NCI-H774 (cell line): Measurements from ENCODE around the gene LMAN1.

ENCODE experiments used
- DNase-seq: peaks from one replicate; lab custom pipeline; 2025; lab: John Stamatoyannopoulos, UW

The LMAN1 gene

DNA sequence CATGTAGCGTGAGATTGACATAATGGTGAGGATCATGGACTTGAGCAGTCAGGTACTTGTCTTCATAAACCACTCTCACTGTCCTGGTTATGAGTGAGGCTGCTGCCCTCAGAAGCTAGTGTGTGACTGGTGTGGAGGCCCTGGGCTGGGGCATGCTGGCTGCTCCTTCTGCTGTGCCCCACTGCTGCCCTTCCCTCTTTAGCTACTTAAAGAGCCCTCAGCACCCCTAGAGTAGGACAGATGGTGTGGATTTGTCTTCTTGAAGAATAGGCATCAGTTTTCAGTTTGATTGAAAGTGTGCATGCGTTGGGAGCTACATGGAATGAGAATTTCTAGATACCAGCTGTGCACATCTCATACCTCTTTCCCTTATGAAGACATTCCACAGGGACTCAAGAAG, 56.1 kb downstream of the LMAN1 start:
- no peak for DNase-seq

DNA sequence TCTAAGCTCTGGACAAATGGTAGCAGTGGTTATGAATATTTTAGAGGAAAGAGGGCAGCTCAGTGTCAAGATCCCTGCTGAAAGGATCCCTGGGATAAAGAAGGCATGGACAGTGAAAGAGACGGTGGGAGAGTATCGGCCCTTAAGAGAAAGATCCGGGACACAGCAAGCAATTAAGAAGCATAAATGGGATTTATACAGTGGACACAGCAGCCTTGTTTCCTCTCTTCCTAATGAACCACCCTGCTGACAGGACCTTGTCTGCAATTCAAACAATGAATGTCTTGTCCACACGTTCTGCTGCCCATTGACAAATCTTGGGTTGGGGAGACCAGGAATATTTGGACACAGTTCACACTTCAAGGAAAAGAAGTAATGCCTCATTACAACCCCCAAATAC, 57.1 kb downstream of the LMAN1 start:
- DNase-seq = no peak

DNA sequence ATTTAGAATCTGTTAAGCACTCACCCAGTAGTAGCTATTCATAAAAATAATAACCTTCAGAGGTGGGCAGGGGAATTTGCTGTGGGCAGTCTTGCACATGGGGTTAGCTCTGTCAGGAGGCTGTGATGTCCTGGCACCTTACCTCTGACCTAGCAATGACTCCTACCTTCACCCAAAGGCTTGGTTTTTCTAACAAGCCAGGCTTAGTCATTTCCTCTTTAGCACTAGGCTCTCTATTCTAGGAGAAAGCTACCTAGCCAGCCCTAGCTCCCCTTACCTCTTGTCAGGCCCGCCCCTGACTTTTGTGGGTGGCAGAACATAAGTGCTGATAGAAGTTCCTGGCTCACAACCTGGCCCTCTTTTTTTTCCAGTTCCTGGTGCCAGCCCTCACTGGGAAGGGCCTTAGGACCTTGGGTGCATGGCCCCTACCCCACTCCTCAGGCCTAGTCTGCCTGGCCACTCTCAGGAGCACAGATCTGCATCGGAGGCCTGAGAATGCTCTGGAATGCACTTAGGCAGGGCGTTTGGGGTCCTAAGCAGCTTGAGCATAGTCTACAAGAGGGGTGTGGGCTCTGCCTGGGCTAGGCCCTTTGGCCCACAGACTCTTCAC, 58.3 kb downstream of the LMAN1 start:
- no peak for DNase-seq

DNA sequence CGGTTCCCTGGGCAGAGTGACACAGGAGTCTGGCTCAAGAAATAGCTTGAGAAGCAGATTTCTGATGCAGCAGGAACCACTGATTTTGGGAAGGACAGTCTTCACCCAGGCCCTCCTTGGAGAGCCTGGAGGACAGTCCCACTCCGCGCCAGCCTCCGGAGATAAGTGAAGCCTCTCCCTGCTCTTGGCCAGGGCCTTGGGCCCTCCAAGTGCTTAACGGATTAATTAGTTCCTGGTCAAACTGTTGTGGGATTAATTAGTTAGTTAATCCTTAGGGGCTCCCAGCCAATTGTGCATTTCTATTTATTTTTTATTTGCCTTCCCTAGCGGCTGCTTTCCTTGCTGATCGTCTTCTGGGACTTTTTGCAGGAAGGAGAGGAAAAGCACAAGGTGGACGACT, 60.2 kb downstream of the LMAN1 start:
- no peak for DNase-seq

DNA sequence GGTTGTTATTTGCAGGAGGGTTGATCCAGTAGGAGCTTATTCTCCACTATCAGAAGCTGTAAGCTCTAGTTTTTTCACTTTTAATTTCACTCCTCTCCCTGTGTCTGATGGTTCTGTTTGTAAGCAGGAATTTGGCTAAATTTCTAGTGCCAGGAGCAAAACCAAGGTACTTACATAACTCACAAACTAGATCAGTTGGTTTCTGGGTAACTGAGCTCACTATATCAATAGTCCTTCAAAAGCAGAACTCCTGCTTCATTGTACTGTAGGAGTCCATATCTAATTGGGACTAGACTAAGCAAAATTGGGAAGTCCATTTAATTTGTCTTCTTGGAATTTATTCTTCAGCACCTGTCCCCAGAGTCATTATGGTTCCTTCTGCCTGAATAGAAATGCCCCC, 65.7 kb downstream of the LMAN1 start:
- DNase-seq = no peak

DNA sequence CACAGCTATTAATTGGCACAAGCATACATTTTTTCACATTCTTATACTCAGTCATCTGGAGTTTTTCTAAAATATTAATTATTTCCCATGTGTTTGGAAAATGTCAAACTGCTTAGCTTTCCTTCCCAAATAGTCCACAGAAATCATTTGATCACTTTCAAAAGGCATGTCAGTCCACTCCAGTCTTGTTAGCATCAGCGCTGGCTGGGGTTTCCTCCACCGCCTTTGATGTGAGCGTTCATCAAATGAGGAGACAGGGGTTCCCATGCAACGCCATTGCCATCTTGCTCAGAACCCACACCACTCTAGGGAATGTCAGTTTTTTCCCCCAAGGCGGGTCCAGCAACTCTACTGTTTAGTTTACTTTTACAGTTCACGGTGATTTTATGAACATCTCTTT, 72.7 kb downstream of the LMAN1 start:
- no peak for DNase-seq

DNA sequence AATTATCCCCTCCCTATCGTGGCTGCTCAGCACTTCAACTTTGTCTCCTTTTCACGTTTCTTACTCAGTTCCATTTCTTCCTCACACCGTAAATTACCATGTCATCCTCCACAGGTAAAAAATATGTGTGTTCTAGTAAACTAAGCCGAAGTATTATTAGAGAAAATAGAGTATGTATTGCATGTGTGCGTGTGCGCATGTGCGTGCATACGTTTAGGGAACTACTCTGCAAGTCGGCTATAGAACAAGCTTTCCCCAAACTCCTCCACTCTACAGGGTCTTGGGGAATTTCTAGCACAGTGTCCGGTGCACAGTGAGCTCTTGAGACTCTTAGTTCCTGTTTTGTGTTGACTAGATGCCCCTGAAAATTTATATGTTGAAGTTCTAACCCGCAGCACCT, 76.7 kb downstream of the LMAN1 start:
- DNase-seq = no peak

DNA sequence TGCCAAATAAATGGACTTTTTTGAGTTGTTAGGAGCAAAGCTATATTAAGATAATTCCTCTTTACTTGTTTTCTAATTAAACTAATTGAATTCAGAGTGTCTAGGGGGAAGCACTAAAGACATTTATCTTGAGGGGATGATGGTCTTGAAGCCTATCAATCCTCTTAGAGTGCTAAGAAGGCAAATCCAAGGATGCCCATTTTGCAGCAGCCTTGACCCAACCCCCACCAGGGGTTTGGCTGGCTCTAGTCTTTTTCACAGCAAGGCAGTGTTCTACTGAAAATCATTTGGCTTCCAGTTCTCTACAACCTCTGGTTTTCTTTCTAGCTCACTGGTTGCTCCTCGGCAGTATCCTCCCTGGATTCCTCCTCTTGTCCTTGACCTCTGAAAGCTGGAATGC, 79.3 kb downstream of the LMAN1 start:
- DNase-seq = no peak

DNA sequence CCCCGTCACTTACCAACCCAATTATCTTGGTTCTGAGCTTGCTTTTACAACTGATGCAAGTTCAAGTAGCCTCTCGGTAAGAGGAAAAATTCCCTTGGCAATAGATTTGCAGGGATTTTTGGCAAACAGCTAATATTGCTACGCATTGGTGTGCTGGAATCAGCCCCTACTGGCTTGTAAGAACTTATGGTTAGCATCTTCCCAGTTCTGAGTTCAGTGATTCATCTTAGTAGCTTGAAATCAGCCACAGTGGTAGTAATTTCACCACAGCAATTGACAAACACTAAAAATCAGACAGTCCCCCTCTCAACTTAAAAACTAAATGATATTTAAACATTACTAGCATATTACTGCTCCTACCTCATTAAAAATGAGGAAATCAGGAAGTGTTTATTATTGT, 79.9 kb downstream of the LMAN1 start:
- no peak for DNase-seq

DNA sequence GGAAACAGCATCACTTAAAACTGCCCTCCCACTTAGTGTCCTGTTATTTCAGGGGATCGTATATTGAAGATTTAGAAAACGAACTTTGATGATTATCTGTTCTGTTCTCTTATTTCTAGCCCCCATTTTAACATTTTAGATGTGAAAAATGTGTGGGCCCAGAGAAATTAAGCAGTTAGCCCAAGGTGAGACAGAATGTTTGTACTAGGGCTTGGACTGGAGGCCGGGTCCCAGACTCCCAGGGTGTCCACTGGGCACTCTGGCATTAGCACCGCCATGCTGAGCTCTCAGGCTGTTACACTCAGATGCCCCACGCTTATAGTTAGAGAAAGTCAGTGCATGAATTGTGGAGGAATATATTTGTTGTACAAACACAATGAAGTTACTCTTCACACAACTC, 80.3 kb downstream of the LMAN1 start:
- DNase-seq = no peak
